Measurements from ENCODE around the gene ECHDC3. TPM values are rescaled to one million over a fixed set of nuclear protein-coding genes. Genes with fewer than 3 reads are reported as not detected.
A peak's percentile ranks its signal among the peaks of the same experiment; 100 is the strongest.

Gene ECHDC3
- total RNA-seq, 1 donor from 2014 or later = 2.1 TPM

- no peaks in the 10 kb centered on the region for H3K9me3 Mint-ChIP-seq
- no peaks in the 10 kb centered on the region for H3K79me2 ChIP-seq (ENCODE audit: low read depth)
- H3K4me3 ChIP-seq = no peak overlapping the region
- H3K27ac ChIP-seq = no peak overlapping the region
- H4K20me1 ChIP-seq (ENCODE audit: low read depth) = no peaks in the 10 kb centered on the region
- H3K4me1 ChIP-seq = peaks cover 4% of the 10 kb centered on the region
- H3K36me3 Mint-ChIP-seq = no peaks in the 10 kb centered on the region
- no peaks in the 10 kb centered on the region for H3K9me3 ChIP-seq (ENCODE audit: low read depth)
- H3K27me3 ChIP-seq = no peaks in the 10 kb centered on the region
- no peak overlapping the region for H2AFZ ChIP-seq (replicated peaks)
- no peak overlapping the region for H3K9ac ChIP-seq
- H3K36me3 ChIP-seq = no peaks in the 10 kb centered on the region
- H3K27ac Mint-ChIP-seq = no peak overlapping the region
- H3K4me3 Mint-ChIP-seq = no peak overlapping the region
- peaks cover 16% of the 10 kb centered on the region for H3K4me1 Mint-ChIP-seq
- H3F3A ChIP-seq (ENCODE audit: low read depth) = no peaks in the 10 kb centered on the region
- TF ChIP-seq EZH2phosphoT487 (IDR thresholded peaks at IDR 0.05) (no peak), CTCF (IDR thresholded peaks at IDR 0.05) (no peak), EZH2 (IDR thresholded peaks at IDR 0.05) (no peak)
- no peak overlapping the region for H3K4me2 ChIP-seq
- DNase-seq (ENCODE audit: low spot score) = no peak
- peaks cover 12% of the 10 kb centered on the region for H3K27me3 Mint-ChIP-seq (ENCODE audit: insufficient read depth, low read depth)
Observed at GRCh38 chr10:11697718-11698527, 44.3 kb upstream of the ECHDC3 start.

- Mint-ChIP-seq H3K9me3 (no peaks in the 10 kb centered on the region), H3K36me3 (no peaks in the 10 kb centered on the region), H3K4me3 (no peak overlapping the region), H3K27me3 (ENCODE audit: insufficient read depth, low read depth) (peaks cover 12% of the 10 kb centered on the region), H3K27ac (peak overlapping the region; percentile 59), H3K4me1 (peaks cover 17% of the 10 kb centered on the region)
- Histone ChIP-seq H3K27ac (no peak overlapping the region), H4K20me1 (ENCODE audit: low read depth) (no peaks in the 10 kb centered on the region), H3K79me2 (ENCODE audit: low read depth) (no peaks in the 10 kb centered on the region), H3K9ac (no peak overlapping the region), H3K36me3 (no peaks in the 10 kb centered on the region), H3K4me2 (no peak overlapping the region), H3K9me3 (ENCODE audit: low read depth) (no peaks in the 10 kb centered on the region), H3F3A (ENCODE audit: low read depth) (no peaks in the 10 kb centered on the region), H3K27me3 (no peaks in the 10 kb centered on the region), H3K4me1 (peaks cover 4% of the 10 kb centered on the region), H3K4me3 (no peak overlapping the region), H2AFZ (replicated peaks) (no peak overlapping the region)
- TF ChIP-seq EZH2 (IDR thresholded peaks at IDR 0.05) (no peak), CTCF (IDR thresholded peaks at IDR 0.05) (no peak), EZH2phosphoT487 (IDR thresholded peaks at IDR 0.05) (no peak)
- DNase-seq (ENCODE audit: low spot score) = no peak
Observed at GRCh38 chr10:11698691-11699549, 43.3 kb upstream of the ECHDC3 start.

- Mint-ChIP-seq H3K4me1 (peaks cover 23% of the 10 kb centered on the region), H3K27me3 (ENCODE audit: insufficient read depth, low read depth) (peaks cover 9% of the 10 kb centered on the region), H3K27ac (peak overlapping the region; percentile 59), H3K36me3 (no peaks in the 10 kb centered on the region), H3K9me3 (no peaks in the 10 kb centered on the region), H3K4me3 (no peak overlapping the region)
- peaks cover 9% of the 10 kb centered on the region for H3K4me1 ChIP-seq
- H2AFZ ChIP-seq (replicated peaks) = no peak overlapping the region
- H3K9ac ChIP-seq = no peak overlapping the region
- H3K79me2 ChIP-seq (ENCODE audit: low read depth) = no peaks in the 10 kb centered on the region
- TF ChIP-seq EZH2phosphoT487 (IDR thresholded peaks at IDR 0.05) = no peak
- no peak for TF ChIP-seq CTCF (IDR thresholded peaks at IDR 0.05)
- H3K36me3 ChIP-seq = no peaks in the 10 kb centered on the region
- no peak for DNase-seq (ENCODE audit: low spot score)
- H3K4me3 ChIP-seq = no peak overlapping the region
- no peaks in the 10 kb centered on the region for H3K9me3 ChIP-seq (ENCODE audit: low read depth)
- no peak overlapping the region for H3K4me2 ChIP-seq
- no peaks in the 10 kb centered on the region for H3F3A ChIP-seq (ENCODE audit: low read depth)
- H3K27me3 ChIP-seq = no peaks in the 10 kb centered on the region
- no peaks in the 10 kb centered on the region for H4K20me1 ChIP-seq (ENCODE audit: low read depth)
- H3K27ac ChIP-seq = no peak overlapping the region
Observed at GRCh38 chr10:11699550-11700097, 42.6 kb upstream of the ECHDC3 start.

Data from neural progenitor cell (in vitro differentiated cells).